ENCODE measurements around the gene ALG14.

ALG14 gene

GRCh38 chr1:94989398-94989797 lies 83.4 kb downstream of the ALG14 start:
- in situ Hi-C loops (cut with HindIII; ENCODE audit: low sequenced_read_pairs) = no loop called here

GRCh38 chr1:94988356-94988755 lies 84.4 kb downstream of the ALG14 start:
- in situ Hi-C loops (cut with HindIII; ENCODE audit: low sequenced_read_pairs) = no loop called here

- in situ Hi-C loops (cut with HindIII; ENCODE audit: low sequenced_read_pairs) = no loop called here
Measured at GRCh38 chr1:94986783-94987182, 86.0 kb downstream of the ALG14 start.

- in situ Hi-C loops (cut with HindIII; ENCODE audit: low sequenced_read_pairs) = no loop called here
Measured at GRCh38 chr1:94983171-94983739, 89.5 kb downstream of the ALG14 start.

GRCh38 chr1:94982398-94982797 lies 90.4 kb downstream of the ALG14 start:
- in situ Hi-C loops (cut with HindIII; ENCODE audit: low sequenced_read_pairs) = no loop called here

GRCh38 chr1:94981575-94981973 lies 91.2 kb downstream of the ALG14 start:
- in situ Hi-C loops (cut with HindIII; ENCODE audit: low sequenced_read_pairs) = no loop called here

GRCh38 chr1:94980582-94981574 lies 91.9 kb downstream of the ALG14 start:
- in situ Hi-C loops (cut with HindIII; ENCODE audit: low sequenced_read_pairs) = no loop called here

- in situ Hi-C loops (cut with HindIII; ENCODE audit: low sequenced_read_pairs) = no loop called here
Measured at GRCh38 chr1:94979656-94980581, 92.8 kb downstream of the ALG14 start.

- in situ Hi-C loops (cut with HindIII; ENCODE audit: low sequenced_read_pairs) = no loop called here
Measured at GRCh38 chr1:94979131-94979530, 93.6 kb downstream of the ALG14 start.

- in situ Hi-C loops (cut with HindIII; ENCODE audit: low sequenced_read_pairs) = no loop called here
Measured at GRCh38 chr1:94978401-94978800, 94.3 kb downstream of the ALG14 start.

- in situ Hi-C loops (cut with HindIII; ENCODE audit: low sequenced_read_pairs) = no loop called here
Measured at GRCh38 chr1:94976971-94977548, 95.7 kb downstream of the ALG14 start.

- in situ Hi-C loops (cut with HindIII; ENCODE audit: low sequenced_read_pairs) = no loop called here
Measured at GRCh38 chr1:94974824-94975223, 97.9 kb downstream of the ALG14 start.

GRCh38 chr1:94974241-94974640 lies 98.5 kb downstream of the ALG14 start:
- in situ Hi-C loops (cut with HindIII; ENCODE audit: low sequenced_read_pairs) = no loop called here

- in situ Hi-C loops (cut with HindIII; ENCODE audit: low sequenced_read_pairs) = no loop called here
Measured at GRCh38 chr1:94973309-94973922, 99.3 kb downstream of the ALG14 start.

GRCh38 chr1:94971491-94971924 lies 101.2 kb downstream of the ALG14 start:
- in situ Hi-C loops (cut with HindIII; ENCODE audit: low sequenced_read_pairs) = no loop called here

- in situ Hi-C loops (cut with HindIII; ENCODE audit: low sequenced_read_pairs) = no loop called here
Measured at GRCh38 chr1:94970783-94971182, 102.0 kb downstream of the ALG14 start.

GRCh38 chr1:94969137-94969536 lies 103.6 kb downstream of the ALG14 start:
- in situ Hi-C loops (cut with HindIII; ENCODE audit: low sequenced_read_pairs) = no loop called here

GRCh38 chr1:94966033-94966432 lies 106.7 kb downstream of the ALG14 start:
- in situ Hi-C loops (cut with HindIII; ENCODE audit: low sequenced_read_pairs) = no loop called here

- in situ Hi-C loops (cut with HindIII; ENCODE audit: low sequenced_read_pairs) = no loop called here
Measured at GRCh38 chr1:94963864-94964263, 108.9 kb downstream of the ALG14 start.
